Forelimb muscle (tissue), 1 donor: Measurements from ENCODE around the gene RASAL2. TPM values are rescaled to one million over a fixed set of nuclear protein-coding genes. Genes with fewer than 3 reads are reported as not detected.

Source experiments
- DNase-seq: peaks from one replicate; pipeline ENCODE4 v3.0.0-alpha.2; 2013; ENCODE audit warnings: low read depth
- polyA plus RNA-seq: library from polyadenylated mRNA; unstranded; fragments of 120-200 nt; gene quantifications from one replicate; pipeline ENCODE4 v1.2.1, GENCODE V29; 2013; ENCODE audit not compliant: insufficient read length

The RASAL2 gene
- polyA plus RNA-seq, 1 donor = 12.3 TPM

GRCh38 chr1:178512566-178513277, 418.8 kb downstream of the RASAL2 start, which contains the start of gene TEX35:
TSS of gene TEX35 (plus strand) at chr1:178513109. CDS start at chr1:178513189, 80 bp downstream.
- DNase-seq = no peak

DNA sequence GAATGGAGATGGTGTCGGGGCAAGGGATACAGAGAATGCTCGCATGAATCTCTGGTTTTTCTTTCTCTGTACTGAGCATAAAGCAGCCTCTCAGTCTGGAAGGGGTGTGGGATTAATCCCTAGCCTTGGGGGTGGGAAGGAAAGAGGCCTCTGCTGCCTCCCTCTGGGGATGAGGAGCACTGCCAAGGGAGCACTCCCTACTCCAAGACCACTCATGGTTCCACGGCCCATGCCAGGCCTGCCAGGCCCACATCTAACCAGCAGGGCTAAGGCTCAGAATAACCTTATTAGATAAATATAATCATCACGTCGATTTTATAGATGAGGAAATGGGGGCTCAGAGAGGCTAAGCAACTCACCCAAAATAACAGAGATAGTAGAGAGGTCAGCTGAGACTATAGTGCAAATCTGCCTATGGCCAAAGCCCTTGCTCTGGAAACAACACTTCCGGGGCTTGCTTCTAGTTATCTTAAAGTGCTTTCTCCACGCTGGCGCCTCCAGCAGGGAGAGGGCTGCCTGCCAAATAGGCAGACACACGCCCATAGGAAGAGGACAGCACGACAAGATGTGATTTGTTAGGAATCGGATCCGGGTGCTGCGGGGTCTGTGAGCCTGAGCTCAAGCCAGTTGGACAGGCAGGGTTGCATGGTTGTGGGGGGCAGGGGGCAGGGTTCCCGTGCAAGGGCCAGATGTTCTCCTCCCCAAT, 419.5 kb downstream of the RASAL2 start:
- DNase-seq = no peak

DNA sequence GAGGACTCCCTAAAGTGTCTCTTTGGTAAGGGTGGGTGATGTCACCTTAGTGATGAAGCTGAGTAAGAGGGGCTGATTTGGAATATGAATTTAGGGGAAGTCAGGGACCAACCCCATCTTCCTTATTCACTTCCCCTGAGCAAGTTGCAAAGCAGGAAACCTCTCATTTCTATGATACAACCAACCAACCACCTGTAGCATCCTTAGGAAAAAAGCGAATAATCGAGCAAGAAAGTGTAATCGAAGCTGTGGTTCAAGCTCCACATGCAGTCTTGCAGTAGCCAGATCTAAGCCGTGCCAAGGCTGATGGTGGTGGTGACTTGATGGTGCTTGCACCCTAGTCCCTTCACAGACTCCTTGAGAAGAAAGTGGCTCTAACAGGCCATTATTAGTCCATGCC, 422.2 kb downstream of the RASAL2 start:
- DNase-seq = no peak

DNA sequence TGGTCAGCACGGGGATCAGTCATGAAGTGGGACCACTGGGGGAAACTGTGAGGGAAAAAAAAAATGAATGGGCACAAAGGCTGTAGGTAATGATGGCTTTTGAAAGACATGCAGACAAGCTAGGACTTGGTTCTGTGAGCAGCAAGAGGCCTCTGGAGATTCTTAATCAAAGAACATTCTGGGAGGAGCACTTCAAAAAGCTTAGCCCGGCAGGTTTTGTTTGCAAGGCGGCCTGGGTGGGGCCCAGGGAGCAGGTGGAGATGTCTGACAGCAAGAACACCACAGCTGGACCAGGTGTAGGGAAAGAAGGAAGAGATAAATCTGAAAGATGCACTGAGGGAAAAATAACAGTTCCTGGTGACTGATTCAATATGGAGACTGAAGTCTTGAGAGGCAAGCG, 425.0 kb downstream of the RASAL2 start:
- DNase-seq = no peak

DNA sequence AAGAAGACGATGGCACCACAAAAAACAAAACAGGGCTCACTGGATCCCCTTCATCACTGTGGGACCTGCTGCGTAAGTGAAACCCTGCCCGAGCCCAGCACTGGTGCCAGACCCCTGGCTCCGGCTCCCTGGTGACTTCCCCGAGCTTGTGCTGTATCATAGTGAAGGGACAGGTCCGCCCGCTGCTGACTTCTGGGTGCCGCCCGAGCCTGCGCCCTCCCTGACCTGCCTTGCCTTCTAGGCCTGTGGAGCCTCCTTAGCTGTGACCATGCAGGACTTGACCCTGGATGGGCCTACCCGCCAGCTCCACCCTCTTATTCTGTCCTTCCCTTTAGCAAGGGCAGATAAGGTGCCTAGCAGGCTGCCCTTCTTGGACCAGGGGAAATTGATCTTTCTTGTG, 426.9 kb downstream of the RASAL2 start:
- DNase-seq = no peak

- DNase-seq = no peak
Measured at GRCh38 chr1:178521241-178521640, 427.3 kb downstream of the RASAL2 start.

DNA sequence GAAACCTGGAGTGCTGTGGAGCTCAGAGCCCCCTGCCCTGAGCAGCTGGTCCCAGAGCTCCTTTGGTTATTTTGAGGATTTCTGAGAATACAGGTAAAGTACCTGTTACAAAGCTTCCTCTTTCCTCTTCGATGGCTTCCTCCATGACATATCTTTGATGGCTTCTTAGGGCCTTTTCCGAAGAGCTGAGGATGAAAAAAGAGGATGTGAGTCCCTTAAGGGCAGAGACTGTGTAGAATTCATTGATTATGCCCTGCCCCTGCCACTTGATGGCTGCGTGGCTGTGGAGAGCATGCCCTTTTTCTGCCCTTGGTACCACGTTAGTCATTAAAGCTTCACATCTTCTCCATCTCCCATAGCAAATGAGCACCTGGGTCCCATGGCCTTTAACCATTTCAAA, 433.2 kb downstream of the RASAL2 start:
- no peak for DNase-seq

- DNase-seq = no peak
Measured at GRCh38 chr1:178528228-178528952, 434.5 kb downstream of the RASAL2 start.

DNA sequence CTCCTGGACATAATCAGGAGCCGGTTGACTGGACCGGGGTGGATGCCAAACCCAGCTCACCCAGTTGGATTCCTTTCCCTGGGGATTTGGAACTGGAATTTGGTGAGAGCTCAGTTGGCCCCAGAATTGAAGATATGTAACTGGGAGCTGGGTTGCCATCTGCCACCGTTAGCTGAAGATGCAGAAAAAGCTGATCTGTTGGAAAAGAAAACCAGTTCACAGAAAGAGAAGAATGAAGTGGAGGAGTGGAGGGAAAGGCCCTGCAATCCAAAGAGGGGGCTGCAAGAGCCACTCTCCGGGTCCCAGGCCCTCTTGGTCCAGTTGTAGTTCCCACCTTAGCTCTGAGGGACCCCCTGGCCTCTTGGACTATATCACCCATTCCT, 435.0 kb downstream of the RASAL2 start:
- DNase-seq = no peak

DNA sequence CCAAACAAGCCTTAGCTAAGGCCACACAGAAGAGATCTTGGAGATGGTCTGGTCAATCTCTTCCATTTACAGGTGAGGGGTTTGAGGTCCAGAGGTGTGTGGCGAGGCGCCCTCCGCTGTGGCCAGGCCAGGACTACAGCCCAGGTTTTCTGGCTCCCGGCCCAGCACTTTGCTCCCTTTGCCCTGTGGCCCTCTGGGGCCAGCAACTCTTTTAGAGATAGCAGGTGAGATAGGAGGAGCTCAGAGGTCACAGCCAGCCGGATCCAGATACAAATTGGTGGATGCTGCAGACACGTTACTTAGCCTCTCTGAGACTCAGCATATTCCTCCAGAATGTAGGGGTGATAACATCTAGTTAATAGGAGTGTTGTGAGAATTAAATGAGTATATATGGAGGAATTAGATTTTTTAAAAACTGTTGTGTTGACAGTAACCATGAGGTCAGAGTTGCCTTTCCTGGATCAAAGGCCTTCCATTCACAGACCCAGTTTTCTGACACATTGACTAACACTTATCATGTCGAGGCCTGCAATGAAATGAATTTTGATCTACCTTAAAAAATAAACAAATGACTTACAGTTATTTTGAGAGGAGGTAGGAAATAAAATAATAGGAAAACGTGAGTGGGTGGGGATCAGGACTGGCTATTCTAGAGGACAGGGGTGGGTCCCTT, 435.6 kb downstream of the RASAL2 start:
- DNase-seq = no peak

DNA sequence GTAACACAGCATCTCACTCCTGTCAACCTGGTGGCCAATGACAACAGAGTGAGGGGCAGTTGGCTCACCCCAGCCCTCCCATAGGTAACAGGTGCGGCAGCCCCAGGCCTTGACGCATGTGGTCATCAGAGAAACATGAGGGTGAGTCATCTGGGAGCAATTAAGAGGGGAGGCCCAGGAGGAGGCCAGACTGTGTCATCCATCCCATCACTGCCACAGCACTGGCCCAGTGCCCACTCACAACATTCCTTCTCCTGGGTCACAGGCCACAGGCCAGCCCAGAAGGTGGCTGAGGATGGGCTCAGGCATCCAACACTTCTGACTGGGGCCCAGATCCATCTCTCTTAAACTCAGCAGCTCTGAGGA, 436.1 kb downstream of the RASAL2 start:
- no peak for DNase-seq

DNA sequence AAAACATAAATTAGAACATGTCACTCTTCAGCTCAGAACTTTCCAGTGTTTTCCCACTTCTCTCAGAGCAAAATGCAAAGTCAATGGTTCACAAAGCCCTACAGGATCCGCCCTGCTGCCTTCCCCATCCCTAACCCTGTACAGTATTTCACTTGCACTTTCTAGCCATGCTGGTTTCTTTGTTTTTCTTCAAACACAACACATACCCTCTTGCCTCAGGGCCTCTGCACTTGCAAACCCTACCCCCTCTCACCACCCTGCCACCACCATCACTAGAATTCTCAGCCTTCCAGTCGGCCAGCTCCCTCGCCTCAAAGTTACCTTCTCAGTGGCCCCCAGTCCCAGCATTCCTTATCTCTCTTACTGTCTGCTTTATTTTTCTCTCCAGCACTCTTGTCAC, 436.6 kb downstream of the RASAL2 start:
- DNase-seq = no peak

- DNase-seq = no peak
Measured at GRCh38 chr1:178531887-178532286, 438.0 kb downstream of the RASAL2 start.

GRCh38 chr1:178532392-178532791, 438.5 kb downstream of the RASAL2 start:
- DNase-seq = peak; percentile 48

DNA sequence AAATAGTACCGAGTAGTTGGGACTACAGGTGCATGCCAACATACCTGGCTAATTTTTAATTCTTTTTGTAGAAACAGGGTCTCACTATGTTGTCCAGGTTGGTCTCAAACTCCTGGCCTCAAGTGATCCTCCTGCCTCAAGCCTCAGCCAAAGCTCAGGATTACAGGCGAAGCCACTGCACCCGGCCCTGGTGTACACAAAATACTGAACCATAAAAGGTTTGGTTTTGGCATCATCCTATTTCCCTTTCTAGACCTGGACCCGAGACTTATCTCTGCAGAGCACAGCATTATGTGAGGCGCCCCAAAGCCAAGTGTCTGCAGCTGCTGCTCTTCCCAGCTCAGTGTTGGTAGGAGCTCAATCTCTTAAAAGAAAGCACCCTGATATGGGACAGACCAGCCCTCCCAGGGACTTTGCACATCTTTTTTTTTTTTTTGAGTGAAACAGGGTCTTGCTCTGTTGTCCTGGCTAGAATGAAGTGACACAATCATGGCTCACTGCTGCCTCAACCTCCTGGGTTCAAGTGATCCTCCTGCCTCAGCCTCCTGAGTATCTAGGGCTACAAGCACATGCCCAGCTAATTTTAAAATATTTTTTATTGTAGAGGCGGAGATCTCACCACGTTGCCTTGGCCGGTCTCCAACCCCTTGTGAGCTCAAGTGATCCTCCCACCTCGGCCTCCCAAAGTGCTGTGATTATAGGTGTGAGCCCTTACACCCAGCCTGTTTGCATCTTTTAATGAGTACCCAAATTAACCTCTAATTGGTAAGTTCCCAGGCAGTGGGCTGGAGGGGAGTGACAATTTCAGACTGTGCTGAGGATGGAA, 439.4 kb downstream of the RASAL2 start:
- DNase-seq = no peak

Other genes with a start within 250 kb of the RASAL2 start
- 6.3 TPM for gene SEC16B, start 124.0 kb upstream of the RASAL2 start, polyA plus RNA-seq